Measurements from ENCODE around the gene SCNN1A. TPM values are rescaled to one million over a fixed set of nuclear protein-coding genes. Genes with fewer than 3 reads are reported as not detected.

The SCNN1A gene
- total and polyA plus RNA-seq, 12 donors: 0.15 to 1.1 (median 0.42) TPM; not detected in 4

- Histone ChIP-seq H3K9me3 (no peaks in the 10 kb centered on the region), H3K4me1 (peaks cover 0 to 61% (median 16%) of the 10 kb centered on the region in 9 donors), H3K36me3 (no peaks in the 10 kb centered on the region), H3K27ac (peak overlapping the region; percentile 66 to 98 (median 86)), H3K4me3 (peak overlapping the region; percentile 39 to 82 (median 61)), H3K27me3 (no peaks in the 10 kb centered on the region)
- intact Hi-C loops (cut with DNase I): loop anchor here in 2 of 10 donors (1.0 to 2.0 kb wide), 2 partner anchors 22 to 27 kb away; no protein-coding TSS in a partner anchor
- WGBS, 2 donors: 12% methylated on average over 59 of the region's 59 CpGs
- TF ChIP-seq, protein P1, sequence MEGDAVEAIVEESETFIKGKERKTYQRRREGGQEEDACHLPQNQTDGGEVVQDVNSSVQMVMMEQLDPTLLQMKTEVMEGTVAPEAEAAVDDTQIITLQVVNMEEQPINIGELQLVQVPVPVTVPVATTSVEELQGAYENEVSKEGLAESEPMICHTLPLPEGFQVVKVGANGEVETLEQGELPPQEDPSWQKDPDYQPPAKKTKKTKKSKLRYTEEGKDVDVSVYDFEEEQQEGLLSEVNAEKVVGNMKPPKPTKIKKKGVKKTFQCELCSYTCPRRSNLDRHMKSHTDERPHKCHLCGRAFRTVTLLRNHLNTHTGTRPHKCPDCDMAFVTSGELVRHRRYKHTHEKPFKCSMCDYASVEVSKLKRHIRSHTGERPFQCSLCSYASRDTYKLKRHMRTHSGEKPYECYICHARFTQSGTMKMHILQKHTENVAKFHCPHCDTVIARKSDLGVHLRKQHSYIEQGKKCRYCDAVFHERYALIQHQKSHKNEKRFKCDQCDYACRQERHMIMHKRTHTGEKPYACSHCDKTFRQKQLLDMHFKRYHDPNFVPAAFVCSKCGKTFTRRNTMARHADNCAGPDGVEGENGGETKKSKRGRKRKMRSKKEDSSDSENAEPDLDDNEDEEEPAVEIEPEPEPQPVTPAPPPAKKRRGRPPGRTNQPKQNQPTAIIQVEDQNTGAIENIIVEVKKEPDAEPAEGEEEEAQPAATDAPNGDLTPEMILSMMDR (IDR thresholded peaks at IDR 0.05): no peak
- ATAC-seq (peak; percentile 89 to 95 (median 93)), DNase-seq (peak; percentile 72 to 83)
Observed at GRCh38 chr12:6363330-6364043, 11.9 kb downstream of the SCNN1A start.

- WGBS, 2 donors: 16 to 19% methylated on average over 4 of the region's 4 CpGs
- no peaks in the 10 kb centered on the region for H3K27me3 ChIP-seq
- DNase-seq (no peak), ATAC-seq (no peak)
- peak overlapping the region in 9 of 10 donors; percentile 66 to 98 (median 86) for H3K27ac ChIP-seq
- H3K4me3 ChIP-seq: peak overlapping the region in 9 of 10 donors; percentile 49 to 82 (median 61)
- no peaks in the 10 kb centered on the region for H3K36me3 ChIP-seq
- no peaks in the 10 kb centered on the region for H3K9me3 ChIP-seq
- TF ChIP-seq, protein P1 (IDR thresholded peaks at IDR 0.05): no peak
- H3K4me1 ChIP-seq: peaks cover 0 to 61% (median 16%) of the 10 kb centered on the region in 9 donors
- intact Hi-C loops (cut with DNase I): loop anchor here in 1 of 10 donors (1.0 kb wide), 1 partner anchor 22 kb away; no protein-coding TSS in a partner anchor
Observed at GRCh38 chr12:6363010-6363329, 12.4 kb downstream of the SCNN1A start.

- no peak overlapping the region for H3K4me3 ChIP-seq
- DNase-seq (no peak), ATAC-seq (no peak)
- H3K27me3 ChIP-seq: no peaks in the 10 kb centered on the region
- no peaks in the 10 kb centered on the region for H3K9me3 ChIP-seq
- H3K36me3 ChIP-seq: no peaks in the 10 kb centered on the region
- intact Hi-C loops (cut with DNase I): no loop called here
- peak overlapping the region in 1 of 10 donors; percentile 31 for H3K27ac ChIP-seq
- 73% methylated on average over 3 of the region's 3 CpGs for WGBS, 2 donors
- peaks cover 0 to 61% (median 16%) of the 10 kb centered on the region in 9 donors for H3K4me1 ChIP-seq
- TF ChIP-seq, protein P1 (IDR thresholded peaks at IDR 0.05): no peak
Observed at GRCh38 chr12:6362403-6362802, 13.0 kb downstream of the SCNN1A start.

DNA sequence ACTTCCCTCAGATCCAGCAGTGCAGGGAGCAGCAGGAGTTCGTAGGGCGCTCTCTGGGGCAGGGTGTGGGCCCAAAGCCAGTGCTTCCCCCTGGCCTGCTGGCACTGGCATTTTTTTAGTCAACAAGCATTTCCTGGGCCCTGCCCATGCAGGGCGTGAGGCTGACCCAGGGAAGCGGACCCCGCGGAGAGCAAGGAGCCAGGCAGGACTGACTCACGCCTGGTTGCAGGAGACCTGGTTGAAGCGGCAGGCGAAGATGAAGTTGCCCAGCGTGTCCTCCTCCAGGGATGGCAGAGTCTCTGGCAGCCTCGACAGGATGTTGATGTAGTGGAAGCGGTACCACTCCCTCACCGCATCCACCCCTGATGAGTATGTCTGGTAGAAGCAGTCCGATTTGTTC lies 13.5 kb downstream of the SCNN1A start:
- intact Hi-C loops (cut with DNase I): no loop called here
- H3K4me3 ChIP-seq: no peak overlapping the region
- peaks cover 0 to 59% (median 16%) of the 10 kb centered on the region in 9 donors for H3K4me1 ChIP-seq
- ATAC-seq (peak in 4 of 8 donors; percentile 7 to 41 (median 30)), DNase-seq (peak in 1 of 2 donors; percentile 58)
- no peaks in the 10 kb centered on the region for H3K36me3 ChIP-seq
- 87 to 93% methylated on average over 14 of the region's 14 CpGs for WGBS, 2 donors
- peak overlapping the region in 1 of 10 donors; percentile 31 for H3K27ac ChIP-seq
- TF ChIP-seq, protein P1 (IDR thresholded peaks at IDR 0.05): no peak
- H3K9me3 ChIP-seq: no peaks in the 10 kb centered on the region
- no peaks in the 10 kb centered on the region for H3K27me3 ChIP-seq
